ENCODE data around the gene KMT2D.

Gene KMT2D

GRCh38 chr12:49060237-49061156 is at the start of gene KMT2D:
Gene KMT2D (minus strand): TSS chr12:49060794. CDS start chr12:49055324, 5,470 bp downstream.
- FAIRE-seq, result no peak
- DNase-seq (ENCODE audit: insufficient read length, low spot score), result peak; percentile 90
- peak; percentile 36 for TF ChIP-seq POLR2A (IDR thresholded peaks at IDR 0.05; ENCODE audit: low read depth, low read length)

GRCh38 chr12:49109641-49110463 is 49.3 kb upstream of the KMT2D start:
- DNase-seq (ENCODE audit: insufficient read length, low spot score), result no peak
- FAIRE-seq, result no peak
- TF ChIP-seq POLR2A (IDR thresholded peaks at IDR 0.05; ENCODE audit: low read depth, low read length), result no peak

GRCh38 chr12:49108958-49109404 is 48.4 kb upstream of the KMT2D start:
- DNase-seq (ENCODE audit: insufficient read length, low spot score) (no peak), FAIRE-seq (no peak)
- no peak for TF ChIP-seq POLR2A (IDR thresholded peaks at IDR 0.05; ENCODE audit: low read depth, low read length)

- FAIRE-seq, result no peak
Measured at GRCh38 chr12:49105504-49106084, 45.0 kb upstream of the KMT2D start.

GRCh38 chr12:49104822-49105221 is 44.2 kb upstream of the KMT2D start:
- no peak for TF ChIP-seq POLR2A (IDR thresholded peaks at IDR 0.05; ENCODE audit: low read depth, low read length)
- FAIRE-seq, result no peak
- no peak for DNase-seq (ENCODE audit: insufficient read length, low spot score)

More at GRCh38 chr12:49105504-49106084, 45.0 kb upstream of the KMT2D start:
- DNase-seq (ENCODE audit: insufficient read length, low spot score), result no peak
- no peak for TF ChIP-seq POLR2A (IDR thresholded peaks at IDR 0.05; ENCODE audit: low read depth, low read length)

GRCh38 chr12:49100380-49100779 is 39.8 kb upstream of the KMT2D start:
- no peak for FAIRE-seq
- TF ChIP-seq POLR2A (IDR thresholded peaks at IDR 0.05; ENCODE audit: low read depth, low read length), result no peak

GRCh38 chr12:49098703-49099102 is 38.1 kb upstream of the KMT2D start:
- no peak for TF ChIP-seq POLR2A (IDR thresholded peaks at IDR 0.05; ENCODE audit: low read depth, low read length)
- FAIRE-seq, result no peak
- DNase-seq (ENCODE audit: insufficient read length, low spot score), result no peak

More at GRCh38 chr12:49100380-49100779, 39.8 kb upstream of the KMT2D start:
- DNase-seq (ENCODE audit: insufficient read length, low spot score), result no peak

- FAIRE-seq (no peak), DNase-seq (ENCODE audit: insufficient read length, low spot score) (no peak)
- no peak for TF ChIP-seq POLR2A (IDR thresholded peaks at IDR 0.05; ENCODE audit: low read depth, low read length)
Measured at GRCh38 chr12:49098035-49098451, 37.4 kb upstream of the KMT2D start.

GRCh38 chr12:49097381-49097780 is 36.8 kb upstream of the KMT2D start:
- TF ChIP-seq POLR2A (IDR thresholded peaks at IDR 0.05; ENCODE audit: low read depth, low read length), result no peak
- no peak for FAIRE-seq
- DNase-seq (ENCODE audit: insufficient read length, low spot score), result no peak

- FAIRE-seq (no peak), DNase-seq (ENCODE audit: insufficient read length, low spot score) (no peak)
Measured at GRCh38 chr12:49094975-49095365, 34.4 kb upstream of the KMT2D start.

GRCh38 chr12:49094160-49094974 is 33.8 kb upstream of the KMT2D start, which contains the start of gene DHH:
Gene DHH (minus strand): TSS chr12:49094801. CDS start chr12:49094512, 289 bp downstream.
- DNase-seq (ENCODE audit: insufficient read length, low spot score) (no peak), FAIRE-seq (no peak)
- no peak for TF ChIP-seq POLR2A (IDR thresholded peaks at IDR 0.05; ENCODE audit: low read depth, low read length)

More at GRCh38 chr12:49094975-49095365, 34.4 kb upstream of the KMT2D start:
- no peak for TF ChIP-seq POLR2A (IDR thresholded peaks at IDR 0.05; ENCODE audit: low read depth, low read length)

- no peak for TF ChIP-seq POLR2A (IDR thresholded peaks at IDR 0.05; ENCODE audit: low read depth, low read length)
- DNase-seq (ENCODE audit: insufficient read length, low spot score), result no peak
- FAIRE-seq, result no peak
Measured at GRCh38 chr12:49093792-49094159, 33.2 kb upstream of the KMT2D start.

GRCh38 chr12:49092816-49093406 is 32.3 kb upstream of the KMT2D start:
- TF ChIP-seq POLR2A (IDR thresholded peaks at IDR 0.05; ENCODE audit: low read depth, low read length), result no peak
- DNase-seq (ENCODE audit: insufficient read length, low spot score), result no peak
- FAIRE-seq, result no peak
